ENCODE measurements around the gene SPAG9.
"Not testable (repeated sequence)": the region's sequence is repeated elsewhere in the genome, so short reads cannot be mapped to it uniquely, and the experiment has no call there.

The SPAG9 gene

GRCh38 chr17:50947782-50948543, 172.7 kb downstream of the SPAG9 start:
- Histone ChIP-seq H3K4me1 (ENCODE audit: control insufficient read depth, low read depth, low read length) (peaks cover 9% of the 10 kb centered on the region), H3K4me3 (ENCODE audit: low read length) (no peak overlapping the region), H3K9me3 (ENCODE audit: control insufficient read depth, low read depth, low read length) (no peaks in the 10 kb centered on the region), H3K9ac (ENCODE audit: low read length) (no peak overlapping the region), H3K27me3 (ENCODE audit: control insufficient read depth, insufficient read depth, low read length) (peaks cover 11% of the 10 kb centered on the region), H3K36me3 (ENCODE audit: control insufficient read depth, low read depth, low read length) (no peaks in the 10 kb centered on the region), H3K27ac (ENCODE audit: low read length) (no peak overlapping the region)

GRCh38 chr17:50946891-50947781, 173.5 kb downstream of the SPAG9 start:
- Histone ChIP-seq H3K36me3 (ENCODE audit: control insufficient read depth, low read depth, low read length) (no peaks in the 10 kb centered on the region), H3K27ac (ENCODE audit: low read length) (no peak overlapping the region), H3K9me3 (ENCODE audit: control insufficient read depth, low read depth, low read length) (no peaks in the 10 kb centered on the region), H3K9ac (ENCODE audit: low read length) (no peak overlapping the region), H3K4me3 (ENCODE audit: low read length) (no peak overlapping the region), H3K4me1 (ENCODE audit: control insufficient read depth, low read depth, low read length) (peaks cover 9% of the 10 kb centered on the region), H3K27me3 (ENCODE audit: control insufficient read depth, insufficient read depth, low read length) (peaks cover 11% of the 10 kb centered on the region)

GRCh38 chr17:50946223-50946890, 174.3 kb downstream of the SPAG9 start:
- Histone ChIP-seq H3K36me3 (ENCODE audit: control insufficient read depth, low read depth, low read length) (no peaks in the 10 kb centered on the region), H3K27ac (ENCODE audit: low read length) (no peak overlapping the region), H3K9me3 (ENCODE audit: control insufficient read depth, low read depth, low read length) (no peaks in the 10 kb centered on the region), H3K9ac (ENCODE audit: low read length) (no peak overlapping the region), H3K4me3 (ENCODE audit: low read length) (no peak overlapping the region), H3K4me1 (ENCODE audit: control insufficient read depth, low read depth, low read length) (peaks cover 9% of the 10 kb centered on the region), H3K27me3 (ENCODE audit: control insufficient read depth, insufficient read depth, low read length) (peaks cover 11% of the 10 kb centered on the region)

GRCh38 chr17:50945779-50946222, 174.9 kb downstream of the SPAG9 start:
- H3K4me3 ChIP-seq (ENCODE audit: low read length): no peak overlapping the region
- no peak overlapping the region for H3K9ac ChIP-seq (ENCODE audit: low read length)
- H3K9me3 ChIP-seq (ENCODE audit: control insufficient read depth, low read depth, low read length): no peaks in the 10 kb centered on the region
- no peaks in the 10 kb centered on the region for H3K36me3 ChIP-seq (ENCODE audit: control insufficient read depth, low read depth, low read length)
- peaks cover 11% of the 10 kb centered on the region for H3K27me3 ChIP-seq (ENCODE audit: control insufficient read depth, insufficient read depth, low read length)
- H3K27ac ChIP-seq (ENCODE audit: low read length): no peak overlapping the region
- peaks cover 8% of the 10 kb centered on the region for H3K4me1 ChIP-seq (ENCODE audit: control insufficient read depth, low read depth, low read length)

- H3K4me1 ChIP-seq (ENCODE audit: control insufficient read depth, low read depth, low read length): peaks cover 4% of the 10 kb centered on the region
- no peaks in the 10 kb centered on the region for H3K9me3 ChIP-seq (ENCODE audit: control insufficient read depth, low read depth, low read length)
- H3K4me3 ChIP-seq (ENCODE audit: low read length): peak overlapping the region; percentile 43
- no peaks in the 10 kb centered on the region for H3K36me3 ChIP-seq (ENCODE audit: control insufficient read depth, low read depth, low read length)
- H3K9ac ChIP-seq (ENCODE audit: low read length): no peak overlapping the region
- no peak overlapping the region for H3K27ac ChIP-seq (ENCODE audit: low read length)
- H3K27me3 ChIP-seq (ENCODE audit: control insufficient read depth, insufficient read depth, low read length): peaks cover 11% of the 10 kb centered on the region
Measured at GRCh38 chr17:50944902-50945720, 175.6 kb downstream of the SPAG9 start.

- no peak overlapping the region for H3K9ac ChIP-seq (ENCODE audit: low read length)
- H3K4me3 ChIP-seq (ENCODE audit: low read length): peak overlapping the region; percentile 43
Measured at GRCh38 chr17:50944054-50944901, 176.4 kb downstream of the SPAG9 start.

GRCh38 chr17:50943575-50943933, 177.1 kb downstream of the SPAG9 start:
- Histone ChIP-seq H3K27ac (ENCODE audit: low read length) (no peak overlapping the region), H3K4me3 (ENCODE audit: low read length) (no peak overlapping the region), H3K9ac (ENCODE audit: low read length) (no peak overlapping the region), H3K27me3 (ENCODE audit: control insufficient read depth, insufficient read depth, low read length) (peaks cover 11% of the 10 kb centered on the region), H3K4me1 (ENCODE audit: control insufficient read depth, low read depth, low read length) (no peaks in the 10 kb centered on the region), H3K36me3 (ENCODE audit: control insufficient read depth, low read depth, low read length) (no peaks in the 10 kb centered on the region), H3K9me3 (ENCODE audit: control insufficient read depth, low read depth, low read length) (no peaks in the 10 kb centered on the region)

More at GRCh38 chr17:50944054-50944901, 176.4 kb downstream of the SPAG9 start:
- no peaks in the 10 kb centered on the region for H3K4me1 ChIP-seq (ENCODE audit: control insufficient read depth, low read depth, low read length)
- no peaks in the 10 kb centered on the region for H3K9me3 ChIP-seq (ENCODE audit: control insufficient read depth, low read depth, low read length)
- peaks cover 11% of the 10 kb centered on the region for H3K27me3 ChIP-seq (ENCODE audit: control insufficient read depth, insufficient read depth, low read length)
- no peaks in the 10 kb centered on the region for H3K36me3 ChIP-seq (ENCODE audit: control insufficient read depth, low read depth, low read length)
- no peak overlapping the region for H3K27ac ChIP-seq (ENCODE audit: low read length)

- not testable (repeated sequence) for H3K9me3 ChIP-seq (ENCODE audit: control insufficient read depth, low read depth, low read length); H3K36me3 ChIP-seq (ENCODE audit: control insufficient read depth, low read depth, low read length); H3K4me1 ChIP-seq (ENCODE audit: control insufficient read depth, low read depth, low read length); H3K9ac ChIP-seq (ENCODE audit: low read length); H3K4me3 ChIP-seq (ENCODE audit: low read length); H3K27ac ChIP-seq (ENCODE audit: low read length)
- H3K27me3 ChIP-seq (ENCODE audit: control insufficient read depth, insufficient read depth, low read length): peaks cover 11% of the 10 kb centered on the region
Measured at GRCh38 chr17:50941676-50942048, 179.0 kb downstream of the SPAG9 start.

GRCh38 chr17:50939795-50940684, 180.6 kb downstream of the SPAG9 start:
- no peak overlapping the region for H3K27ac ChIP-seq (ENCODE audit: low read length)
- peaks cover 11% of the 10 kb centered on the region for H3K27me3 ChIP-seq (ENCODE audit: control insufficient read depth, insufficient read depth, low read length)
- no peak overlapping the region for H3K4me3 ChIP-seq (ENCODE audit: low read length)
- H3K9me3 ChIP-seq (ENCODE audit: control insufficient read depth, low read depth, low read length): no peaks in the 10 kb centered on the region
- H3K36me3 ChIP-seq (ENCODE audit: control insufficient read depth, low read depth, low read length): no peaks in the 10 kb centered on the region
- H3K4me1 ChIP-seq (ENCODE audit: control insufficient read depth, low read depth, low read length): no peaks in the 10 kb centered on the region
- no peak overlapping the region for H3K9ac ChIP-seq (ENCODE audit: low read length)

GRCh38 chr17:50939542-50939794, 181.2 kb downstream of the SPAG9 start:
- Histone ChIP-seq H3K4me1 (ENCODE audit: control insufficient read depth, low read depth, low read length) (no peaks in the 10 kb centered on the region), H3K4me3 (ENCODE audit: low read length) (no peak overlapping the region), H3K27ac (ENCODE audit: low read length) (no peak overlapping the region), H3K9me3 (ENCODE audit: control insufficient read depth, low read depth, low read length) (no peaks in the 10 kb centered on the region), H3K27me3 (ENCODE audit: control insufficient read depth, insufficient read depth, low read length) (peaks cover 11% of the 10 kb centered on the region), H3K36me3 (ENCODE audit: control insufficient read depth, low read depth, low read length) (no peaks in the 10 kb centered on the region), H3K9ac (ENCODE audit: low read length) (no peak overlapping the region)

All from iPS-18a (cell line).